HepG2 (cell line): ENCODE results near the gene ZNF507. TPM values are rescaled to one million over a fixed set of nuclear protein-coding genes. Genes with fewer than 3 reads are reported as not detected.
A peak's percentile ranks its signal among the peaks of the same experiment; 100 is the strongest.

ENCODE experiments used
- BCL3 ChIP-seq: sonication (generic); formaldehyde crosslinking; IDR thresholded peaks from 2 replicates; pipeline ENCODE4 v1.5.1; 2020; ENCODE audit warnings: mild to moderate bottlenecking, missing genetic modification reagents, moderate library complexity
- CENPX ChIP-seq: sonication (generic); formaldehyde crosslinking; IDR thresholded peaks from 2 replicates; pipeline ENCODE4 v1.9.0; 2021; ENCODE audit warnings: mild to moderate bottlenecking, missing genetic modification reagents, moderate library complexity
- ERF ChIP-seq: IDR thresholded peaks from 2 replicates; pipeline ENCODE4 v1.6.1; 2018; ENCODE audit warnings: missing biosample characterization, missing genetic modification reagents
- ESRRA ChIP-seq: sonication (generic); formaldehyde crosslinking; IDR thresholded peaks from 2 replicates; pipeline ENCODE4 v1.5.1; 2020; ENCODE audit warnings: mild to moderate bottlenecking, low read depth, missing genetic modification reagents
- HNRNPK ChIP-seq: fragments of 200-400 bp; formaldehyde crosslinking; IDR thresholded peaks from 2 replicates; pipeline ENCODE4 v1.6.1; 2018; ENCODE audit warnings: low read length, low read depth, moderate library complexity, mild to moderate bottlenecking; ENCODE audit not compliant: poor library complexity, severe bottlenecking
- JARID2 ChIP-seq: sonication (generic); formaldehyde crosslinking; IDR thresholded peaks from 2 replicates; pipeline ENCODE4 v1.8.1; 2023; ENCODE audit warnings: missing genetic modification reagents, inconsistent platforms; ENCODE audit not compliant: insufficient replicate concordance
- KLF16 ChIP-seq, 2 experiments: sonication (generic) in 1 of 2; formaldehyde crosslinking in 1 of 2; IDR thresholded peaks; 2 replicates each; pipeline versions ENCODE4 v1.6.1 to v1.8.0; 2016 to 2023; ENCODE audit warnings: missing genetic modification reagents in 2 of 2, missing compliant biosample characterization in 1 of 2
- MLX ChIP-seq: IDR thresholded peaks from 2 replicates; pipeline ENCODE4 v1.6.1; 2016
- MTA1 ChIP-seq: sonication (generic); formaldehyde crosslinking; IDR thresholded peaks from 2 replicates; pipeline ENCODE4 v1.4.0; 2020; ENCODE audit warnings: missing genetic modification reagents, mild to moderate bottlenecking, borderline replicate concordance
- MTF2 ChIP-seq: sonication (generic); formaldehyde crosslinking; IDR thresholded peaks from 2 replicates; pipeline ENCODE4 v1.5.0; 2020; ENCODE audit warnings: missing genetic modification reagents, borderline replicate concordance
- MZF1 ChIP-seq: sonication (generic); formaldehyde crosslinking; IDR thresholded peaks from 2 replicates; pipeline ENCODE4 v1.8.1; 2023; ENCODE audit warnings: mild to moderate bottlenecking, missing genetic modification reagents, borderline replicate concordance
- NR2F1 ChIP-seq, 2 experiments: fragments of 450-650 bp in 1 of 2; formaldehyde crosslinking in 1 of 2; IDR thresholded peaks; 2 replicates each; pipeline versions ENCODE4 v1.5.0 to v1.6.1; 2016 to 2020; ENCODE audit warnings: mild to moderate bottlenecking in 1 of 2, missing compliant biosample characterization in 1 of 2, missing genetic modification reagents in 1 of 2, moderate library complexity in 1 of 2
- RBM22 ChIP-seq: fragments of 200-400 bp; formaldehyde crosslinking; optimal IDR thresholded peaks from 2 replicates; pipeline ENCODE3; 2017; ENCODE audit warnings: mild to moderate bottlenecking, low read length, moderate library complexity
- TMF1 ChIP-seq: sonication (generic); formaldehyde crosslinking; IDR thresholded peaks from 2 replicates; pipeline ENCODE4 v1.8.1; 2022; ENCODE audit warnings: low read depth, missing genetic modification reagents
- ZGPAT ChIP-seq: IDR thresholded peaks from 2 replicates; pipeline ENCODE4 v1.6.1; 2016; ENCODE audit warnings: mild to moderate bottlenecking
- ZIK1 ChIP-seq: sonication (generic); formaldehyde crosslinking; IDR thresholded peaks from 2 replicates; pipeline ENCODE4 v1.5.0; 2020; ENCODE audit warnings: mild to moderate bottlenecking, low read depth, missing genetic modification reagents, borderline replicate concordance
- ZMAT5 ChIP-seq: sonication (generic); formaldehyde crosslinking; IDR thresholded peaks from 2 replicates; pipeline ENCODE4 v1.5.0; 2020; ENCODE audit warnings: mild to moderate bottlenecking, low read depth, missing genetic modification reagents, borderline replicate concordance
- ZNF329 ChIP-seq: sonication (generic); formaldehyde crosslinking; IDR thresholded peaks from 2 replicates; pipeline ENCODE4 v1.9.0; 2021; ENCODE audit warnings: low read depth, mild to moderate bottlenecking, missing genetic modification reagents
- ZNF709 ChIP-seq: sonication (generic); formaldehyde crosslinking; IDR thresholded peaks from 2 replicates; pipeline ENCODE4 v1.5.0; 2020; ENCODE audit warnings: mild to moderate bottlenecking, missing genetic modification reagents
- ZNF891 ChIP-seq: sonication (generic); formaldehyde crosslinking; IDR thresholded peaks from 2 replicates; pipeline ENCODE4 v1.5.0; 2020; ENCODE audit warnings: mild to moderate bottlenecking, missing genetic modification reagents
- polyA plus RNA-seq, 8 experiments: library from polyadenylated mRNA; depleted of rRNA in 3 of 8; stranded (reverse) in 7 of 8; unstranded in 1 of 8; fragments of >200 nt; fragmentation: Illumina TruSeq in 4 of 8; extraction: Trizol in 4 of 8; gene quantifications; 2 replicates each; pipeline versions ENCODE4 v1.2.1 to v1.2.3, GENCODE V29; 2011 to 2016; ENCODE audit warnings: low read depth in 4 of 8, missing spikeins in 1 of 8, mixed read lengths in 1 of 8; ENCODE audit not compliant: insufficient read depth in 1 of 8
- total RNA-seq, 5 experiments: library from RNA; depleted of rRNA; stranded (reverse); fragments of >200 nt; fragmentation: Illumina TruSeq; extraction: Trizol; gene quantifications; 2 replicates each; pipeline ENCODE4 v1.2.3, GENCODE V29; 2016; ENCODE audit warnings: low read depth in 1 of 5

The ZNF507 gene
- total and polyA plus RNA-seq, 2 of the 13 experiments (the other 11 are each of a cell fraction or from before 2014, with no cell fraction given): 7.3 to 10.9 TPM

- TF ChIP-seq BCL3 (CRISPR knock-in tag): 0 out of 2 replicates have a peak, but pooled peaks have one; percentile 64
- no peak; the same call in 1 of the 2 replicates for TF ChIP-seq MTA1 (CRISPR knock-in tag)
- no peak for TF ChIP-seq RBM22
- TF ChIP-seq ZIK1 (CRISPR knock-in tag): no peak
- peak in 1 of 2 experiments; percentile 60; a peak in 1 of 4 replicates for TF ChIP-seq KLF16 (CRISPR knock-in tag; IDR thresholded peaks at IDR 0.05)
- TF ChIP-seq ZNF709 (CRISPR knock-in tag): peak; percentile 52; the same call in 1 of the 2 replicates
- TF ChIP-seq MLX (CRISPR knock-in tag): peak; percentile 56; the same call in 1 of the 2 replicates
- peak; percentile 45; the same call in 1 of the 2 replicates for TF ChIP-seq ERF (CRISPR knock-in tag)
- peak; percentile 51; the same call in 1 of the 2 replicates for TF ChIP-seq ESRRA
- no peak for TF ChIP-seq NR2F1 (CRISPR knock-in tag; IDR thresholded peaks at IDR 0.05)
- no peak for TF ChIP-seq CENPX (CRISPR knock-in tag)
- TF ChIP-seq ZMAT5 (CRISPR knock-in tag): no peak
- TF ChIP-seq ZNF329: no peak
- TF ChIP-seq ZNF891 (CRISPR knock-in tag): peak; percentile 51; the same call in 1 of the 2 replicates
- no peak for TF ChIP-seq MZF1 (CRISPR knock-in tag)
- peak; percentile 57; the same call in 1 of the 2 replicates for TF ChIP-seq MTF2 (CRISPR knock-in tag)
- TF ChIP-seq ZGPAT (CRISPR knock-in tag): peak; percentile 73
- 0 out of 2 replicates have a peak, but pooled peaks have one; percentile 58 for TF ChIP-seq TMF1
- peak; percentile 98 for TF ChIP-seq HNRNPK
- no peak for TF ChIP-seq JARID2
Observed at GRCh38 chr19:32345261-32346207, at the start of gene ZNF507 (continued).
